Measurements from ENCODE around the gene CTNNA1. TPM values are rescaled to one million over a fixed set of nuclear protein-coding genes. Genes with fewer than 3 reads are reported as not detected.
A peak's percentile ranks its signal among the peaks of the same experiment; 100 is the strongest.

CTNNA1 gene
- total and polyA plus RNA-seq, 9 of the 15 experiments (the other 6 are each of a cell fraction or from before 2014, with no cell fraction given), result 29.6 to 117 (median 89.1) TPM

GRCh38 chr5:138752951-138753793 lies at the start of gene CTNNA1 (continued):
- TF ChIP-seq ZBTB1 (CRISPR knock-in tag; IDR thresholded peaks at IDR 0.05; ENCODE audit: borderline replicate concordance, low read depth) (0 out of 2 replicates have a peak, but pooled peaks have one; percentile 22), SRSF9 (IDR thresholded peaks at IDR 0.05; ENCODE audit: borderline replicate concordance, low read depth, low read length) (no peak), NR4A1 (CRISPR knock-in tag; IDR thresholded peaks at IDR 0.05) (no peak), NR4A1 (tag; IDR thresholded peaks at IDR 0.05) (no peak), PRDM10 (IDR thresholded peaks at IDR 0.05; ENCODE audit: partially characterized antibody) (peak; percentile 64), FIP1L1 (IDR thresholded peaks at IDR 0.05; ENCODE audit: low read depth, low read length, poor library complexity, severe bottlenecking) (peak; percentile 28), ASH1L (IDR thresholded peaks at IDR 0.05; ENCODE audit: borderline replicate concordance, low read depth, partially characterized antibody) (no peak), E2F1 (CRISPR knock-in tag; IDR thresholded peaks at IDR 0.05) (no peak), RERE (CRISPR knock-in tag; IDR thresholded peaks at IDR 0.05; ENCODE audit: borderline replicate concordance) (no peak), E2F6 (IDR thresholded peaks at IDR 0.05; ENCODE audit: borderline replicate concordance in 1 of 2, extremely low read depth in 1 of 2, insufficient read depth in 1 of 2, insufficient read length in 1 of 2, low read depth in 1 of 2, low read length in 1 of 2, poor library complexity in 1 of 2, severe bottlenecking in 1 of 2) (peak; percentile 4 to 14), ZBTB2 (IDR thresholded peaks at IDR 0.05) (0 out of 2 replicates have a peak, but pooled peaks have one; percentile 21)

All from K562 (cell line).